ENCODE measurements around the gene ARHGAP45.

- no peak for TF ChIP-seq SIN3A (IDR thresholded peaks at IDR 0.05; ENCODE audit: borderline replicate concordance, insufficient read depth, low read length)
- TF ChIP-seq POLR2AphosphoS5 (IDR thresholded peaks at IDR 0.05; ENCODE audit: low read depth, low read length): no peak
- TF ChIP-seq FOXP2 (optimal IDR thresholded peaks at IDR 0.05; ENCODE audit: borderline replicate concordance, extremely low read depth, extremely low read length, insufficient read depth): no peak
- TF ChIP-seq TAF1 (IDR thresholded peaks at IDR 0.05; ENCODE audit: borderline replicate concordance, insufficient read depth, low read length): no peak
Measured at GRCh38 chr19:1134431-1134830, 67.5 kb downstream of the ARHGAP45 start.
